Measurements from ENCODE around the gene ZMYND8. TPM values are rescaled to one million over a fixed set of nuclear protein-coding genes. Genes with fewer than 3 reads are reported as not detected.

ZMYND8 gene
- total and polyA plus RNA-seq, 2 of the 8 experiments (the other 6 are each of a cell fraction or from before 2014, with no cell fraction given), result 50.5 to 163 TPM

- TF ChIP-seq SIRT6 (IDR thresholded peaks at IDR 0.05; ENCODE audit: low read length), result no peak
These were observed 167.4 kb downstream of the ZMYND8 start (continued) for GRCh38 chr20:47189060-47189459.

All from H1 (cell line).